HG02623 (cell line): ENCODE data around the gene TUBA8.
"Not testable (repeated sequence)": the region's sequence is repeated elsewhere in the genome, so short reads cannot be mapped to it uniquely, and the experiment has no call there.

Experiments used
- ATAC-seq: cut with Tn5 transposase; IDR thresholded peaks from one replicate; pipeline ENCODE4 v1.9.1; 2021; ENCODE audit warnings: moderate library complexity; ENCODE audit not compliant: unreplicated experiment

TUBA8 gene

GRCh38 chr22:18123476-18124025 lies 12.9 kb downstream of the TUBA8 start:
- not testable (repeated sequence) for ATAC-seq

- no peak for ATAC-seq
Measured at GRCh38 chr22:18126606-18127005, 16.0 kb downstream of the TUBA8 start.

- ATAC-seq: no peak
Measured at GRCh38 chr22:18130018-18130417, 19.4 kb downstream of the TUBA8 start.

- ATAC-seq: no peak
Measured at GRCh38 chr22:18130699-18131429, 20.3 kb downstream of the TUBA8 start.

GRCh38 chr22:18133452-18133851 lies 22.8 kb downstream of the TUBA8 start:
- no peak for ATAC-seq

- no peak for ATAC-seq
Measured at GRCh38 chr22:18136563-18137320, 26.1 kb downstream of the TUBA8 start.

GRCh38 chr22:18141004-18141403 lies 30.4 kb downstream of the TUBA8 start:
- not testable (repeated sequence) for ATAC-seq

GRCh38 chr22:18144105-18144504 lies 33.5 kb downstream of the TUBA8 start:
- ATAC-seq: no peak

- no peak for ATAC-seq
Measured at GRCh38 chr22:18145676-18146388, 35.2 kb downstream of the TUBA8 start.

- no peak for ATAC-seq
Measured at GRCh38 chr22:18146389-18146753, 35.8 kb downstream of the TUBA8 start.

GRCh38 chr22:18147791-18148190 lies 37.2 kb downstream of the TUBA8 start:
- ATAC-seq: no peak

- no peak for ATAC-seq
Measured at GRCh38 chr22:18148293-18148965, 37.8 kb downstream of the TUBA8 start.

GRCh38 chr22:18152519-18152918 lies 41.9 kb downstream of the TUBA8 start:
- ATAC-seq: no peak

- ATAC-seq: no peak
Measured at GRCh38 chr22:18154821-18155390, 44.3 kb downstream of the TUBA8 start.

- not testable (repeated sequence) for ATAC-seq
Measured at GRCh38 chr22:18155546-18155945, 44.9 kb downstream of the TUBA8 start.

GRCh38 chr22:18156878-18157713 lies 46.5 kb downstream of the TUBA8 start:
- ATAC-seq: no peak

GRCh38 chr22:18157714-18158028 lies 47.1 kb downstream of the TUBA8 start:
- no peak for ATAC-seq

GRCh38 chr22:18160641-18161040 lies 50.0 kb downstream of the TUBA8 start:
- ATAC-seq: not testable (repeated sequence)

GRCh38 chr22:18163843-18164242 lies 53.2 kb downstream of the TUBA8 start:
- not testable (repeated sequence) for ATAC-seq

GRCh38 chr22:18164584-18164983 lies 54.0 kb downstream of the TUBA8 start:
- not testable (repeated sequence) for ATAC-seq
